ENCODE results near the gene ARID3A.

GRCh38 chr19:1002600-1002999, 76.8 kb downstream of the ARID3A start:
- no peak for TF ChIP-seq EZH2 (IDR thresholded peaks at IDR 0.05; ENCODE audit: insufficient read depth, poor library complexity, severe bottlenecking)
- no peak for TF ChIP-seq EZH2phosphoT487 (IDR thresholded peaks at IDR 0.05; ENCODE audit: insufficient read depth, low read depth)
